SK-N-SH (cell line): ENCODE data around the gene KLHL17. TPM values are rescaled to one million over a fixed set of nuclear protein-coding genes. Genes with fewer than 3 reads are reported as not detected.

Experiments
- CTCF ChIA-PET: fragments of 300-600, 350-600 bp; formaldehyde crosslinking; extraction: SDS; loops from one replicate; lab custom pipeline; 2021; lab: Yijun Ruan, JAX
- POLR2A ChIA-PET: fragments of 350-600 bp; sonication (Branson Sonifier 250); formaldehyde crosslinking; extraction: SDS; loops from one replicate; lab custom pipeline; 2020; ENCODE audit warnings: antibody characterized with exemption, inconsistent platforms; lab: Yijun Ruan, JAX
- DNase-seq: peaks from one replicate; pipeline ENCODE4 v3.0.0; 2012
- H2AFZ ChIP-seq: fragments of 200-600 bp; sonication (generic); 2 replicates; pipeline ENCODE4 v1.8.1; 2016; ENCODE audit warnings: antibody characterized with exemption, mild to moderate bottlenecking, low read depth
- H3F3A ChIP-seq: fragments of 200-600 bp; sonication (generic); replicated peaks from 2 replicates; pipeline ENCODE3; 2016; ENCODE audit warnings: antibody characterized with exemption, mild to moderate bottlenecking; ENCODE audit not compliant: insufficient read depth
- H3K27ac ChIP-seq, 2 experiments: fragments of 200-500 bp in 1 of 2; fragments of 200-600 bp in 1 of 2; sonication (Bioruptor generic) in 1 of 2; sonication (generic), shearing (Covaris generic) in 1 of 2; 2 replicates each; pipeline versions ENCODE4 v1.5.1 to v1.6.1; 2014 to 2016; ENCODE audit warnings: low read depth in 2 of 2, inconsistent platforms in 1 of 2, low read length in 1 of 2, mild to moderate bottlenecking in 1 of 2, mixed read lengths in 1 of 2
- H3K27me3 ChIP-seq: fragments of 200-600 bp; sonication (generic), shearing (Covaris generic); 2 replicates; pipeline ENCODE4 v1.6.1; 2016; ENCODE audit warnings: mixed run types; ENCODE audit not compliant: insufficient read depth
- H3K36me3 ChIP-seq, 2 experiments: fragments of 200-500 bp in 1 of 2; fragments of 200-600 bp in 1 of 2; sonication (Bioruptor generic) in 1 of 2; sonication (generic) in 1 of 2; replicated peaks in 1 of 2; 2 replicates each; pipeline versions ENCODE3 to v1.5.1; 2014 to 2016; ENCODE audit warnings: low read length in 1 of 2, mild to moderate bottlenecking in 1 of 2; ENCODE audit not compliant: insufficient read depth in 2 of 2, control insufficient read depth in 1 of 2
- H3K4me1 ChIP-seq, 2 experiments: fragments of 200-500 bp in 1 of 2; fragments of 200-600 bp in 1 of 2; sonication (Bioruptor generic) in 1 of 2; sonication (generic), shearing (Covaris generic) in 1 of 2; 2 replicates each; pipeline versions ENCODE4 v1.5.1 to v1.6.1; 2014 to 2016; ENCODE audit warnings: low read depth in 1 of 2, low read length in 1 of 2, mixed run types in 1 of 2; ENCODE audit not compliant: insufficient read depth in 2 of 2, control insufficient read depth in 1 of 2
- H3K4me2 ChIP-seq: fragments of 200-600 bp; sonication (generic), shearing (Covaris generic); 2 replicates; pipeline ENCODE4 v1.6.1; 2017; ENCODE audit warnings: mixed run types
- H3K4me3 ChIP-seq, 2 experiments: fragments of 200-500 bp in 1 of 2; fragments of 200-600 bp in 1 of 2; sonication (Bioruptor generic) in 1 of 2; sonication (generic), shearing (Covaris generic) in 1 of 2; 2 replicates each; pipeline versions ENCODE4 v1.5.1 to v1.8.1; 2014 to 2016; ENCODE audit warnings: low read depth in 2 of 2, inconsistent platforms in 1 of 2, low read length in 1 of 2, mild to moderate bottlenecking in 1 of 2, mixed read lengths in 1 of 2, moderate library complexity in 1 of 2
- H3K79me2 ChIP-seq: fragments of 200-600 bp; sonication (generic); 2 replicates; pipeline ENCODE4 v1.8.1; 2017; ENCODE audit warnings: mild to moderate bottlenecking; ENCODE audit not compliant: insufficient read depth
- H3K9ac ChIP-seq: fragments of 200-600 bp; sonication (generic); 2 replicates; pipeline ENCODE4 v1.6.1; 2017; ENCODE audit warnings: mixed run types
- H3K9me2 ChIP-seq: fragments of 200-600 bp; sonication (generic); 2 replicates; pipeline ENCODE4 v1.6.1; 2017; ENCODE audit warnings: mixed run types
- H3K9me3 ChIP-seq: fragments of 200-600 bp; sonication (generic); 2 replicates; pipeline ENCODE4 v1.6.1; 2017; ENCODE audit warnings: mixed run types, mild to moderate bottlenecking, moderate library complexity
- H4K20me1 ChIP-seq: fragments of 200-600 bp; sonication (generic); 2 replicates; pipeline ENCODE4 v1.6.1; 2017; ENCODE audit warnings: mild to moderate bottlenecking, mixed run types; ENCODE audit not compliant: insufficient read depth
- FOSL2 ChIP-seq: IDR thresholded peaks from 2 replicates; pipeline ENCODE4 v1.4.0; 2012; ENCODE audit warnings: low read depth, mild to moderate bottlenecking, moderate library complexity, borderline replicate concordance
- FOXJ3 ChIP-seq: sonication (generic); formaldehyde crosslinking; IDR thresholded peaks from 2 replicates; pipeline ENCODE4 v1.5.1; 2020; ENCODE audit warnings: mild to moderate bottlenecking, missing genetic modification reagents
- PBX3 ChIP-seq: IDR thresholded peaks from 2 replicates; pipeline ENCODE4; 2012
- POLR2AphosphoS5 ChIP-seq: IDR thresholded peaks from 2 replicates; pipeline ENCODE4 v1.6.1; 2012; ENCODE audit warnings: low read depth, low read length
- REST ChIP-seq: IDR thresholded peaks from 2 replicates; pipeline ENCODE4 v1.6.1; 2012; ENCODE audit warnings: mild to moderate bottlenecking, low read depth, low read length, moderate library complexity
- TEAD4 ChIP-seq: IDR thresholded peaks from 2 replicates; pipeline ENCODE4 v1.4.0; 2012; ENCODE audit warnings: mild to moderate bottlenecking, borderline replicate concordance; ENCODE audit not compliant: insufficient read depth
- YY1 ChIP-seq: IDR thresholded peaks from 2 replicates; pipeline ENCODE4 v1.4.0; 2012; ENCODE audit warnings: low read depth, mild to moderate bottlenecking
- WGBS: methylation state at CpG from one replicate; pipeline ENCODE4 v1.1.6; 2017; ENCODE audit warnings: low lambda C conversion rate; 5-methylcytosine and 5-hydroxymethylcytosine counted together
- polyA plus RNA-seq, 3 experiments: library from polyadenylated mRNA; depleted of rRNA; stranded (reverse); fragments of >200 nt; gene quantifications; 2 replicates each; pipeline ENCODE4 v1.2.3, GENCODE V29; 2012
- TF ChIP-seq, protein P1 (sequence below): fragments of 150-350 bp; IDR thresholded peaks from 2 replicates; pipeline ENCODE4 v1.6.1; 2017; ENCODE audit warnings: antibody characterized with exemption, low read length, low read depth, borderline replicate concordance

Gene KLHL17
- polyA plus RNA-seq, 1 of the 3 experiments (the other 2 are of a cell fraction) = 27.3 TPM

GRCh38 chr1:1013922-1014648 is 53.7 kb downstream of the KLHL17 start:
- no peak for TF ChIP-seq POLR2AphosphoS5
- no peak for TF ChIP-seq REST
- TF ChIP-seq TEAD4 = no peak
- TF ChIP-seq, protein P1, sequence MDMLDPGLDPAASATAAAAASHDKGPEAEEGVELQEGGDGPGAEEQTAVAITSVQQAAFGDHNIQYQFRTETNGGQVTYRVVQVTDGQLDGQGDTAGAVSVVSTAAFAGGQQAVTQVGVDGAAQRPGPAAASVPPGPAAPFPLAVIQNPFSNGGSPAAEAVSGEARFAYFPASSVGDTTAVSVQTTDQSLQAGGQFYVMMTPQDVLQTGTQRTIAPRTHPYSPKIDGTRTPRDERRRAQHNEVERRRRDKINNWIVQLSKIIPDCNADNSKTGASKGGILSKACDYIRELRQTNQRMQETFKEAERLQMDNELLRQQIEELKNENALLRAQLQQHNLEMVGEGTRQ = no peak
- no peak for TF ChIP-seq PBX3
- no peak for TF ChIP-seq YY1
- TF ChIP-seq FOSL2 = no peak
- no peak for TF ChIP-seq FOXJ3 (CRISPR knock-in tag)
- Histone ChIP-seq H3K9ac (no peak overlapping the region), H3K9me3 (no peaks in the 10 kb centered on the region), H3K4me3 (peak overlapping the region in 1 of 2 experiments; percentile 45; a peak in 2 of 4 replicates), H2AFZ (peak overlapping the region; percentile 89; the same call in 1 of the 2 replicates), H3K4me1 (peaks cover 0 to 7% of the 10 kb centered on the region in 2 experiments; a peak in 1 of 4 replicates), H3K27me3 (no peaks in the 10 kb centered on the region), H4K20me1 (no peaks in the 10 kb centered on the region), H3K79me2 (no peaks in the 10 kb centered on the region), H3F3A (no peaks in the 10 kb centered on the region), H3K27ac (no peak overlapping the region), H3K9me2 (no peaks in the 10 kb centered on the region), H3K4me2 (peak overlapping the region; percentile 70; the same call in 1 of the 2 replicates), H3K36me3 (no peaks in the 10 kb centered on the region)
- CTCF ChIA-PET = interaction anchor here (0.9 to 6.1 kb wide), 11 partner anchors 9 to 60 kb away, joined by 3 to 38 read pairs (median 6); no protein-coding TSS in a partner anchor
- WGBS = 85% methylated on average over 16 of the region's 41 CpGs
- no peak for DNase-seq
- POLR2A ChIA-PET = interaction anchor here (1.0 kb wide), 1 partner anchor 9 kb away, joined by 3 read pairs; no protein-coding TSS in a partner anchor
